SK-N-SH (cell line): Measurements from ENCODE around the gene MVB12B. TPM values are rescaled to one million over a fixed set of nuclear protein-coding genes. Genes with fewer than 3 reads are reported as not detected.

ENCODE experiments used
- CTCF ChIA-PET: fragments of 300-600, 350-600 bp; formaldehyde crosslinking; extraction: SDS; loops from one replicate; lab custom pipeline; 2021; lab: Yijun Ruan, JAX
- POLR2A ChIA-PET: fragments of 350-600 bp; sonication (Branson Sonifier 250); formaldehyde crosslinking; extraction: SDS; loops from one replicate; lab custom pipeline; 2020; ENCODE audit warnings: antibody characterized with exemption, inconsistent platforms; lab: Yijun Ruan, JAX
- DNase-seq: peaks from one replicate; pipeline ENCODE4 v3.0.0; 2012
- H2AFZ ChIP-seq: fragments of 200-600 bp; sonication (generic); 2 replicates; pipeline ENCODE4 v1.8.1; 2016; ENCODE audit warnings: antibody characterized with exemption, mild to moderate bottlenecking, low read depth
- H3F3A ChIP-seq: fragments of 200-600 bp; sonication (generic); replicated peaks from 2 replicates; pipeline ENCODE3; 2016; ENCODE audit warnings: antibody characterized with exemption, mild to moderate bottlenecking; ENCODE audit not compliant: insufficient read depth
- H3K27ac ChIP-seq, 2 experiments: fragments of 200-500 bp in 1 of 2; fragments of 200-600 bp in 1 of 2; sonication (Bioruptor generic) in 1 of 2; sonication (generic), shearing (Covaris generic) in 1 of 2; 2 replicates each; pipeline versions ENCODE4 v1.5.1 to v1.6.1; 2014 to 2016; ENCODE audit warnings: low read depth in 2 of 2, inconsistent platforms in 1 of 2, low read length in 1 of 2, mild to moderate bottlenecking in 1 of 2, mixed read lengths in 1 of 2
- H3K27me3 ChIP-seq: fragments of 200-600 bp; sonication (generic), shearing (Covaris generic); 2 replicates; pipeline ENCODE4 v1.6.1; 2016; ENCODE audit warnings: mixed run types; ENCODE audit not compliant: insufficient read depth
- H3K36me3 ChIP-seq, 2 experiments: fragments of 200-500 bp in 1 of 2; fragments of 200-600 bp in 1 of 2; sonication (Bioruptor generic) in 1 of 2; sonication (generic) in 1 of 2; replicated peaks in 1 of 2; 2 replicates each; pipeline versions ENCODE3 to v1.5.1; 2014 to 2016; ENCODE audit warnings: low read length in 1 of 2, mild to moderate bottlenecking in 1 of 2; ENCODE audit not compliant: insufficient read depth in 2 of 2, control insufficient read depth in 1 of 2
- H3K4me1 ChIP-seq, 2 experiments: fragments of 200-500 bp in 1 of 2; fragments of 200-600 bp in 1 of 2; sonication (Bioruptor generic) in 1 of 2; sonication (generic), shearing (Covaris generic) in 1 of 2; 2 replicates each; pipeline versions ENCODE4 v1.5.1 to v1.6.1; 2014 to 2016; ENCODE audit warnings: low read depth in 1 of 2, low read length in 1 of 2, mixed run types in 1 of 2; ENCODE audit not compliant: insufficient read depth in 2 of 2, control insufficient read depth in 1 of 2
- H3K4me2 ChIP-seq: fragments of 200-600 bp; sonication (generic), shearing (Covaris generic); 2 replicates; pipeline ENCODE4 v1.6.1; 2017; ENCODE audit warnings: mixed run types
- H3K4me3 ChIP-seq, 2 experiments: fragments of 200-500 bp in 1 of 2; fragments of 200-600 bp in 1 of 2; sonication (Bioruptor generic) in 1 of 2; sonication (generic), shearing (Covaris generic) in 1 of 2; 2 replicates each; pipeline versions ENCODE4 v1.5.1 to v1.8.1; 2014 to 2016; ENCODE audit warnings: low read depth in 2 of 2, inconsistent platforms in 1 of 2, low read length in 1 of 2, mild to moderate bottlenecking in 1 of 2, mixed read lengths in 1 of 2, moderate library complexity in 1 of 2
- H3K79me2 ChIP-seq: fragments of 200-600 bp; sonication (generic); 2 replicates; pipeline ENCODE4 v1.8.1; 2017; ENCODE audit warnings: mild to moderate bottlenecking; ENCODE audit not compliant: insufficient read depth
- H3K9ac ChIP-seq: fragments of 200-600 bp; sonication (generic); 2 replicates; pipeline ENCODE4 v1.6.1; 2017; ENCODE audit warnings: mixed run types
- H3K9me2 ChIP-seq: fragments of 200-600 bp; sonication (generic); 2 replicates; pipeline ENCODE4 v1.6.1; 2017; ENCODE audit warnings: mixed run types
- H3K9me3 ChIP-seq: fragments of 200-600 bp; sonication (generic); 2 replicates; pipeline ENCODE4 v1.6.1; 2017; ENCODE audit warnings: mixed run types, mild to moderate bottlenecking, moderate library complexity
- H4K20me1 ChIP-seq: fragments of 200-600 bp; sonication (generic); 2 replicates; pipeline ENCODE4 v1.6.1; 2017; ENCODE audit warnings: mild to moderate bottlenecking, mixed run types; ENCODE audit not compliant: insufficient read depth
- CHD2 ChIP-seq: fragments of 150-350 bp; IDR thresholded peaks from 2 replicates; pipeline ENCODE4 v1.6.1; 2018; ENCODE audit warnings: low read length; ENCODE audit not compliant: partially characterized antibody
- CTCF ChIP-seq: fragments of 200-600 bp; sonication (generic); IDR thresholded peaks from 2 replicates; pipeline ENCODE4 v1.6.1; 2017; ENCODE audit warnings: antibody characterized with exemption, mild to moderate bottlenecking, moderate library complexity
- ELF1 ChIP-seq: IDR thresholded peaks from 2 replicates; pipeline ENCODE4 v1.4.0; 2012
- EZH2phosphoT487 ChIP-seq: fragments of 200-600 bp; sonication (generic); IDR thresholded peaks from 2 replicates; pipeline ENCODE4 v1.6.1; 2017; ENCODE audit warnings: low read depth, mixed run types, mild to moderate bottlenecking, antibody characterized with exemption, moderate library complexity, borderline replicate concordance
- FOSL2 ChIP-seq: IDR thresholded peaks from 2 replicates; pipeline ENCODE4 v1.4.0; 2012; ENCODE audit warnings: low read depth, mild to moderate bottlenecking, moderate library complexity, borderline replicate concordance
- GABPA ChIP-seq: IDR thresholded peaks from 2 replicates; pipeline ENCODE4 v1.4.0; 2012; ENCODE audit warnings: low read depth, mild to moderate bottlenecking
- GATA2 ChIP-seq: sonication (generic); formaldehyde crosslinking; IDR thresholded peaks from 2 replicates; pipeline ENCODE4 v1.5.0; 2020; ENCODE audit warnings: mild to moderate bottlenecking, missing genetic modification reagents
- IRF3 ChIP-seq: fragments of 150-350 bp; IDR thresholded peaks from 2 replicates; pipeline ENCODE4 v1.6.1; 2016; ENCODE audit warnings: mild to moderate bottlenecking, low read depth, low read length
- MEF2A ChIP-seq: IDR thresholded peaks from 2 replicates; pipeline ENCODE4 v1.4.0; 2012; ENCODE audit warnings: low read depth, borderline replicate concordance
- NFIC ChIP-seq: IDR thresholded peaks from 2 replicates; pipeline ENCODE4 v1.4.0; 2012; ENCODE audit warnings: borderline replicate concordance
- POLR2AphosphoS5 ChIP-seq: IDR thresholded peaks from 2 replicates; pipeline ENCODE4 v1.6.1; 2012; ENCODE audit warnings: low read depth, low read length
- RFX5 ChIP-seq: IDR thresholded peaks from 2 replicates; pipeline ENCODE4 v1.6.1; 2012; ENCODE audit warnings: mild to moderate bottlenecking, improper control_type of control experiment, low read length
- RXRA ChIP-seq: IDR thresholded peaks from 2 replicates; pipeline ENCODE4 v1.4.0; 2012; ENCODE audit warnings: low read depth, mild to moderate bottlenecking, borderline replicate concordance
- SMC3 ChIP-seq: IDR thresholded peaks from 2 replicates; pipeline ENCODE4 v1.6.1; 2012; ENCODE audit warnings: low read depth, low read length, improper control_type of control experiment
- TAF1 ChIP-seq: IDR thresholded peaks from 2 replicates; pipeline ENCODE4 v1.6.1; 2012; ENCODE audit warnings: low read depth, mild to moderate bottlenecking, low read length, moderate library complexity, borderline replicate concordance
- YY1 ChIP-seq: IDR thresholded peaks from 2 replicates; pipeline ENCODE4 v1.4.0; 2012; ENCODE audit warnings: low read depth, mild to moderate bottlenecking
- ZBTB33 ChIP-seq: IDR thresholded peaks from 2 replicates; pipeline ENCODE4 v1.4.0; 2012; ENCODE audit warnings: low read depth, borderline replicate concordance
- WGBS: methylation state at CpG from one replicate; pipeline ENCODE4 v1.1.6; 2017; ENCODE audit warnings: low lambda C conversion rate; 5-methylcytosine and 5-hydroxymethylcytosine counted together
- polyA plus RNA-seq, 3 experiments: library from polyadenylated mRNA; depleted of rRNA; stranded (reverse); fragments of >200 nt; gene quantifications; 2 replicates each; pipeline ENCODE4 v1.2.3, GENCODE V29; 2012
- TF ChIP-seq, protein P1 (sequence below): IDR thresholded peaks from 2 replicates; pipeline ENCODE4; 2012
- TF ChIP-seq, protein P2 (sequence below): IDR thresholded peaks from 2 replicates; pipeline ENCODE4 v1.4.0; 2012; ENCODE audit warnings: low read depth, borderline replicate concordance

Gene MVB12B
- polyA plus RNA-seq, 1 of the 3 experiments (the other 2 are of a cell fraction): 5.1 TPM

DNA sequence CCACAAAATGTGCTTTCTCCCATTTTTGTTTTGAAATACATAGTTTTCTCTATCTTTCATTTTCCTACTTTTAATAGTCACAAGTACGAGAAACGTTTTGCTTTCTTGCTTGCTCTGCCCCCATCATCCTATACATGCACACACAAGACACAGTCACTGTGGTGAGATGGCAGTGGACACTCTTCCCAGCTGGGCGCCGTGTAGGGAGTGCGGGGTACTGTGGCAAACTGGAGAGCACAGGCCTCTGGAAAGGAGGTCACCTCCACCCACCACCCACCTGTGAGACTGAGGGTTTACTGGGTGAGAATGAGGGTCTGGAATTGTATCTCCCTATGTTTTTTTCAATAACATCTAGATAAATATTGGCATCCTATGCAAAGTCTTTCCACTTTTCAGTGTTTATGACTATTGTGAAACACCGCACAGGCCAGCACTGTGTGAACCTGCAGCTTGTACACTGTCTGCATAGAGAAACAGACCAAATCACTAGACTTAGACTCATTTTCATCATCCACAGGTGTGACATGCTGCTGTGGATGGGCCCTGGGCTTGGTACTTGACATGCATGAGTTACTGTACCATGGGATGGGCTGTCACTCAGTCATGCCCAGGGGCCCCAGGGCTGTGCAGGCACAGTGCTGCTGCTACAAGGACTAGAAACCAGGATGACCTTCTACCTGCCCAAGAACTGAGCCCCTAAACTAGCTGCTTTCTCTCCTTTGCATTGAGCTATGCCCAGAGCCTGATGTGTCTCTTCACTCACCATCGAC, 169.0 kb downstream of the MVB12B start:
- Histone ChIP-seq H3K4me2 (no peak overlapping the region), H3K4me3 (no peak overlapping the region), H2AFZ (no peak overlapping the region), H3K36me3 (no peaks in the 10 kb centered on the region), H3K9me3 (no peaks in the 10 kb centered on the region), H3K27me3 (no peaks in the 10 kb centered on the region), H3K79me2 (no peaks in the 10 kb centered on the region), H3K4me1 (peaks cover 0 to 9% of the 10 kb centered on the region in 2 experiments; a peak in 1 of 4 replicates), H4K20me1 (0 out of 2 replicates have a peak, but pooled peaks cover 2% of the 10 kb centered on the region), H3F3A (no peaks in the 10 kb centered on the region), H3K9me2 (no peaks in the 10 kb centered on the region), H3K27ac (no peak overlapping the region), H3K9ac (no peak overlapping the region)
- ChIA-PET POLR2A (no interaction called here), CTCF (interaction anchor here (6.7 to 16.1 kb wide), 2 partner anchors 62 to 96 kb away, joined by 69 to 739 read pairs; no protein-coding TSS in a partner anchor)
- DNase-seq: no peak
- 89% methylated on average over 7 of the region's 7 CpGs for WGBS
- no peak for TF ChIP-seq EZH2phosphoT487
- TF ChIP-seq SMC3: no peak
- TF ChIP-seq CTCF: no peak
- TF ChIP-seq FOSL2: no peak
- TF ChIP-seq, protein P1, sequence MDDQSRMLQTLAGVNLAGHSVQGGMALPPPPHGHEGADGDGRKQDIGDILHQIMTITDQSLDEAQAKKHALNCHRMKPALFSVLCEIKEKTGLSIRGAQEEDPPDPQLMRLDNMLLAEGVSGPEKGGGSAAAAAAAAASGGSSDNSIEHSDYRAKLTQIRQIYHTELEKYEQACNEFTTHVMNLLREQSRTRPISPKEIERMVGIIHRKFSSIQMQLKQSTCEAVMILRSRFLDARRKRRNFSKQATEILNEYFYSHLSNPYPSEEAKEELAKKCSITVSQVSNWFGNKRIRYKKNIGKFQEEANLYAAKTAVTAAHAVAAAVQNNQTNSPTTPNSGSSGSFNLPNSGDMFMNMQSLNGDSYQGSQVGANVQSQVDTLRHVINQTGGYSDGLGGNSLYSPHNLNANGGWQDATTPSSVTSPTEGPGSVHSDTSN: no peak
- no peak for TF ChIP-seq RFX5
- no peak for TF ChIP-seq ZBTB33
- no peak for TF ChIP-seq NFIC
- TF ChIP-seq, protein P2, sequence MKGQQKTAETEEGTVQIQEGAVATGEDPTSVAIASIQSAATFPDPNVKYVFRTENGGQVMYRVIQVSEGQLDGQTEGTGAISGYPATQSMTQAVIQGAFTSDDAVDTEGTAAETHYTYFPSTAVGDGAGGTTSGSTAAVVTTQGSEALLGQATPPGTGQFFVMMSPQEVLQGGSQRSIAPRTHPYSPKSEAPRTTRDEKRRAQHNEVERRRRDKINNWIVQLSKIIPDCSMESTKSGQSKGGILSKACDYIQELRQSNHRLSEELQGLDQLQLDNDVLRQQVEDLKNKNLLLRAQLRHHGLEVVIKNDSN: no peak
- no peak for TF ChIP-seq MEF2A
- TF ChIP-seq POLR2AphosphoS5: no peak
- no peak for TF ChIP-seq GABPA
- TF ChIP-seq YY1: no peak
- no peak for TF ChIP-seq ELF1
- TF ChIP-seq RXRA: no peak
- TF ChIP-seq CHD2: no peak
- no peak for TF ChIP-seq GATA2 (CRISPR knock-in tag)
- no peak for TF ChIP-seq IRF3
- no peak for TF ChIP-seq TAF1
